G401 (cell line): ENCODE data around the gene YY1. TPM values are rescaled to one million over a fixed set of nuclear protein-coding genes. Genes with fewer than 3 reads are reported as not detected.

Experiments used
- DNase-seq: peaks from one replicate; pipeline ENCODE4 v3.0.0-alpha.2; 2015; ENCODE audit warnings: low spot score
- in situ Hi-C: cut with HindIII; loops from 2 replicates; pipeline ENCODE4 v1.10.0; 2016; ENCODE audit warnings: low sequenced_read_pairs, mixed read lengths
- total RNA-seq: library from RNA; depleted of rRNA; stranded (reverse); fragments of >200 nt; shearing (Covaris generic); gene quantifications from 2 replicates; pipeline ENCODE4 v1.2.3, GENCODE V29; 2014

Gene YY1
- total RNA-seq, 1 experiment from 2014 or later, result 70.4 TPM

DNA sequence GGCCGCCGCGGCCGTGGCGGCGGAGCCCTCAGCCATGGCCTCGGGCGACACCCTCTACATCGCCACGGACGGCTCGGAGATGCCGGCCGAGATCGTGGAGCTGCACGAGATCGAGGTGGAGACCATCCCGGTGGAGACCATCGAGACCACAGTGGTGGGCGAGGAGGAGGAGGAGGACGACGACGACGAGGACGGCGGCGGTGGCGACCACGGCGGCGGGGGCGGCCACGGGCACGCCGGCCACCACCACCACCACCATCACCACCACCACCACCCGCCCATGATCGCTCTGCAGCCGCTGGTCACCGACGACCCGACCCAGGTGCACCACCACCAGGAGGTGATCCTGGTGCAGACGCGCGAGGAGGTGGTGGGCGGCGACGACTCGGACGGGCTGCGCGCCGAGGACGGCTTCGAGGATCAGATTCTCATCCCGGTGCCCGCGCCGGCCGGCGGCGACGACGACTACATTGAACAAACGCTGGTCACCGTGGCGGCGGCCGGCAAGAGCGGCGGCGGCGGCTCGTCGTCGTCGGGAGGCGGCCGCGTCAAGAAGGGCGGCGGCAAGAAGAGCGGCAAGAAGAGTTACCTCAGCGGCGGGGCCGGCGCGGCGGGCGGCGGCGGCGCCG lies 381 bp downstream of the YY1 start:
- DNase-seq, result no peak
- in situ Hi-C loops, result no loop called here

GRCh38 chr14:100239840-100240667 lies 1.1 kb downstream of the YY1 start:
- peak; percentile 86 for DNase-seq
- in situ Hi-C loops, result no loop called here

DNA sequence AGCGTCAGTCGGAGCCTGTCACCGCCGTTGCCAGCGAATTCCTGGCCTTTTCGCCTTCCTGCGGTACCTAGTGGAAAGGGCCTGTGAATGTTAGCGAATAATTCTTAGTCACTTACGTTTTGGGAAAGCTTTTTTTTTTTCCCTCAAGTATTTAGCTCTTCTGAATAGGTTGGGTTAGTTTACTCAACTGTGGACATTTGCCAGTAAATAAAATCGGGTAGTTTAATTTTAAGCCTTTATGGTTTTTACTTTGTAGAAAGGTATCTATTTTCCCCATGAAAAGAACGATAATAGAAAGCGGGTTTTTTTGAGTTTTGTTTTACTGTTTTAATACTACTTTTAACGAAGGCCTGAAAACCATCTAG lies 1.7 kb downstream of the YY1 start:
- in situ Hi-C loops, result no loop called here
- no peak for DNase-seq

GRCh38 chr14:100241279-100241678 lies 2.3 kb downstream of the YY1 start:
- peak; percentile 31 for DNase-seq
- in situ Hi-C loops, result no loop called here

DNA sequence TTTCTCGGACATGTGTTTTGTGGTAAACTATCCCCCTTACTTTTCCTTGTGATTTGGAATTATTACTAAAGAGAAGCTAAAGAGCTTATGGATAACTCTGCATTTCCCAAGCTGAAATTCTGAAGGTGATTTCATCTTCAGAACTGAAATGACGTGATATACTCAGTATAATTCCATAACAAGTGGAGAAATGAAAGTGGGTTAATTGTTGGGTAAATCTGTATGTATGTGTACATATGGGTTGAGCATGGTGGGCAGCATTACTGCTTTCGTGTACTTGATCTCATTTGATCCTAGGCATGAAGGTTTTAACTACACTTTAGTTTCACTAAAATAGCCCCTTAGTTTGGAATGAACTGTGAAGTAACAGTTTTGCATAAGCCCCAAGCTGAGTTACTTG lies 4.1 kb downstream of the YY1 start:
- no peak for DNase-seq
- in situ Hi-C loops, result no loop called here

DNA sequence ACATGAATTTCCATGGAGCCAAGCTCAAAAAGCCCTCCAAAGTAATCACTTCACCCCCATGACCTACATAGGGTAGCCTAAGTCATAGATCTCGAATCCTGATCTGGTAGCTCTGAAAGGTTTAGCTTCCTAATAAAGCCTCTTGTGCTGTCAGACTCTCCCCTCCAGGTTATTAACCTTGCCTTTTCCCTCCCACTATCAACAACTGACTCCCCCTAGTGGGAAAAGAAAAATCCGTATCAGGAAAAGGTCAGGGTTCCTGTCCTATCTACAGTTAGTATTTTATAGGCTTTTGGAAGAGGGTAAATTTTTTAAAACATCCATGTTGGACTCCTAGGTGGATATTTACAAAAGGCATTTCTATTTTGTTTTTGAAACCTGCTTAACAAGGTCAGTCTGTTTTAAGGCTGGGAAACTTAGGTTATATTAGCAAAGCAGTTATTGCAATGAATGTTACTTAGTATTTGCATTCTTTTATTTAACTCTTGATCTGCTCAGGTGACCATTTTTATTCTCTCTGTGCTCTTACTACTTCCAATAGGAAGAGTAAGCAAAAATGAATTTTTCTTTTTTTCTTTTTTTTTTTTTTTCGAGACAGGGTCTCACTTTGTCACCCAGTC lies 8.0 kb downstream of the YY1 start:
- DNase-seq, result peak; percentile 84
- in situ Hi-C loops, result no loop called here

DNA sequence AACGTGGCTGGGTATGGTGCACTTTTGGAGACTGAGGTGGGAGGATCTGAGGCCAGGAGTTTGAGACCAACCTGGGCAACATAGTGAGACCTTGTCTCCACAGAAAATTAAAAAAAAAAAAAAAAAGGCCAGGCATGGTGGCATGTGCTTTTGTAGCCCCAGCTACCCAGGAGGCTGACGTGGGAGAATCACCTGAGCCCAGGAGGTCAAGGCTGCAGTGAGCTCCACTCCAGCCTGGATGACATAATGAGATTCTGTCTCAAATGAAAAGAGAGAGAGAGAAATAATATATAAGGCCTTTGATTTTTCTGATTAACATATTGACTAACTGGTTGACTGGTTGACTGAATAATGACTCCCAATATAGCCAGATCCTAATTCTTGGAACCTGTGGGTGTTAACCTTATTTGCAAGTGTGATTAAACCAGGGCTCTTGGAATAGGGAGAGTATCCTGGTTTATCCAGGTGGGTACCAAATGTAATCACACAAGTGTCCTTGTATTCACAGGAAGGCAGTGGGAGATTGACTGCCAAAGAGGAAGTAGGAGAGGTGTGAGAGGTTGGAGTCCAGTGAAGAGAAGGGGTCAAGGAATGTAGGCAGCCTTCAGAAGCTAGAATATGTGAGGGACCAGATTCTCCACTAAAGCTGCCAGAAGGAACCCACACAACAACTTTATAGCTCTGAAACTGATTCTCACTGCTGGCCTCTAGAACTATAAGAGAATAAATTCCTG lies 12.0 kb downstream of the YY1 start:
- in situ Hi-C loops, result no loop called here
- no peak for DNase-seq

GRCh38 chr14:100252684-100253083 lies 13.7 kb downstream of the YY1 start:
- in situ Hi-C loops, result no loop called here
- no peak for DNase-seq

GRCh38 chr14:100256339-100256895 lies 17.5 kb downstream of the YY1 start:
- in situ Hi-C loops, result no loop called here
- DNase-seq, result no peak

GRCh38 chr14:100261621-100262020 lies 22.7 kb downstream of the YY1 start:
- in situ Hi-C loops, result no loop called here
- DNase-seq, result no peak

DNA sequence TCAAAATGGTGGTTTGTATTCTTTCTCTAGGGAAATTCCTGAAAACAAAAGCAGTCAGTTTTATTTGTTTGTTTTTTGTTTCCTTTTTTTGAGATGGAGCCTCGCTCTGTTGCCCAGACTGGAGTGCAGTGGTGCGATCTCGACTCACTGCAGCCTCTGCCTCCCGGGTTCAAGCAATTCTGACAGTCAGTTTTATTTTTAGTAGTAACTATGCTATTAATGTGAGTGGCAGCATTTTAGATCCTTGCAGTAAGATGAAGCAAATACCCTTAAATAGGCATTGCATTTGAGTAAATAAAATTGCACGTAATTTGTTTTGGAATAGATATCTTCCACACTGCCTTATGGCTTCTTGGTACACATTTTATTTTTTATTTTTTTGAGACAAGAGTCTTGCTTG lies 23.6 kb downstream of the YY1 start:
- in situ Hi-C loops, result no loop called here
- no peak for DNase-seq

- in situ Hi-C loops, result no loop called here
- DNase-seq, result no peak
Measured at GRCh38 chr14:100263141-100263540, 24.2 kb downstream of the YY1 start.

DNA sequence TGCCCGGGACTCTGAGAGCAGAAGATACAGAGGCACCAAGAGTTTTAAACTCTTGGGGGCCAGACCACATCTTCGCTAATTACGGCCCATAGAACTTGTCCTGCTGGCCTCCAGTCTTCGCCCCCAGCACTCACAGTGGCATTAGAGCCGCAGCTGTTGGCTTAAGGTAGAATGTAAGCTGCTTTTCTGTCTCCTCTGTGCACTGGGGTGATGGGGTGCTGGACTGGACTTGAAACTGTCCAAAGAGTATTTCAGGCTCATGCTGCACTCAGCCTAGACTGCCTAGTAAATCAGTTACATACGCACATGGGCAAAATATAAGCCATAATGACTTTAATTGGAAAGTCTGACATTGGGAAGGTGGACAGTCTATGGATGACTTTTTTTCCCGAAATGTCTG lies 29.0 kb downstream of the YY1 start:
- in situ Hi-C loops, result no loop called here
- DNase-seq, result no peak

GRCh38 chr14:100268591-100269207 lies 29.8 kb downstream of the YY1 start:
- DNase-seq, result no peak
- in situ Hi-C loops, result no loop called here

DNA sequence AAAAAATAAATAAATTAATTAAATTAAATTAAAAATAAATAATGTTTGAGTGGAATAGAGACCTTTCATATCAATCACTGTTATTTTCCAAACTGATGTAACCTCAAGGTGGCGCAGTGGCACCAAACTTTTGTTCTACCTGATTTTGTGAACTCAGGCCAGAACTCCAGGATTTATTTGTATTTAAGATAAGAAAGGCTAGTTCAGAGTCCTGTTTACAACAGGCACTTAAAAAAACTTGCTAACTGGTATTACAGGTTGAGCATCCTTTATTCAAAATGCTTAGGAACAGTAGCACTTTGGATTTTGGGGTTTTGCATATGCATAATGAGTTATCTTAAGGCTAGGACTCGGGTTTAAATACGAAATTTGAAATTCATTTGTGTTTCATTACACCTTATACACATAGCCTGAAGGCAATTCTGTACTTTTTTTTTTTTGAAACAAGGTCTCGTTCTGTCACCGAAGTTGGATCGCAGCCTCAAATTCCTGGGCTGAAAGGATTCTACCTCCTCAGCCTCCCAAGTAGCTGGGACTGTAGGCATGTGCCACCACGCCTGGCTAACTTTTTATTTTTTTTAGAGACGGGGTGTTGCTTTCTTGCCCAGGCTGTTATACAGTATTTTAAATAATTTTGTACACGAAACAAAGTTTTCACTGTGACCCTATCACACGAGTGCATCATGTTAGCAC lies 32.4 kb downstream of the YY1 start:
- in situ Hi-C loops, result no loop called here
- peak; percentile 35 for DNase-seq

- DNase-seq, result no peak
- in situ Hi-C loops, result no loop called here
Measured at GRCh38 chr14:100274250-100274649, 35.3 kb downstream of the YY1 start.

- in situ Hi-C loops, result no loop called here
- DNase-seq, result no peak
Measured at GRCh38 chr14:100275214-100275613, 36.3 kb downstream of the YY1 start.

GRCh38 chr14:100278702-100279101 lies 39.8 kb downstream of the YY1 start:
- in situ Hi-C loops, result no loop called here
- peak; percentile 59 for DNase-seq

DNA sequence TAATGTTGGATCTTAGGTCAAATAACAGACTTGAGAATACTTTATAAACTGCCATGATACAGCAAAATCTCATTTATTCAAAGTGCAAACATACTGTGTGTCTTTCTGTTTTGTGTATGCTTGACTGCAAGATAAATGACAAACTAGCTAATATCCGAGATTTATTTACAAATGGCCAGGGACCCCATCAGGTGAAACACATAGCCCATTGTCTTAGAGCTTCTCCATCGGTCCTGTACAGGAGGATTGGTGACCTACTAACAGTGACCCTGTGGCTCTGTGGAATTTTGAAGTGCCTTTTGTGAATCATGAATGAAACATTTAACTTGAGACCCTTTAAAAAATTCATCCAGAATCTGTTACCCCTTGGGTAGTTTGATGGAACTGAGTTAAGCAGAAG lies 40.2 kb downstream of the YY1 start:
- in situ Hi-C loops, result no loop called here
- no peak for DNase-seq
